GM18520 (cell line): ENCODE results near the gene PKP3.
"Not testable (repeated sequence)": the region's sequence is repeated elsewhere in the genome, so short reads cannot be mapped to it uniquely, and the experiment has no call there.

Source experiments
- ATAC-seq: cut with Tn5 transposase; IDR thresholded peaks from one replicate; pipeline ENCODE4 v1.9.1; 2021; ENCODE audit not compliant: unreplicated experiment

PKP3 gene

DNA sequence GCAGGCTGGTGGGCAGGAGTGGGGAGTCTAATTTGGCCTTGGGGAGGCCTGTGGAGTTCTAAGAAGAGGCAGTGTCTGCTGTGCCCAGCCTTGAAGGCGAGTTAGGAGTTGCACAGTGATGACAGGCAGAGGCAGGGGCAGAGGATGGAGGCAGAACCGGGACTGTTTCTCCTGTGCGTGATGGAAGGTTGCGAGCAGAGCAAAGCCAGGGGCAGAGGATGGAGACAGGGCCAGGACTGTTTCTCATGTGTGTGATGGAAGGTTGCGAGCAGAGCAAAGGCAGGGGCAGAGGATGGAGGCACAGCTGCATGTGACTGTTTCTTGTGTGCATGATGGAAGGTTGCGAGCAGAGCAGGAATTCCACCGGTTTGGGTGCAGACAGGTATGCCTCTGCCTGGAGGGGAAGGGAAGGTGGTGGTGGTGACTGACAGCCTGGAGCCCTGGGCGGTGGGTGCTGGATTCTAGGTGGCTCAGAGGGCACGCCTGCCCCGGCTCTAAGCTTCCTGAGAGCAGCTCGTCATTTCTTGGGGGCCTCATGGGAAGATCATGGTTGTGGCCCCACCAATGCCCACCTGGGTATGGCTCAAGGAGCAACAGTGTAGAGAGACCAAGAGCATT is 16.0 kb upstream of the PKP3 start:
- no peak for ATAC-seq

DNA sequence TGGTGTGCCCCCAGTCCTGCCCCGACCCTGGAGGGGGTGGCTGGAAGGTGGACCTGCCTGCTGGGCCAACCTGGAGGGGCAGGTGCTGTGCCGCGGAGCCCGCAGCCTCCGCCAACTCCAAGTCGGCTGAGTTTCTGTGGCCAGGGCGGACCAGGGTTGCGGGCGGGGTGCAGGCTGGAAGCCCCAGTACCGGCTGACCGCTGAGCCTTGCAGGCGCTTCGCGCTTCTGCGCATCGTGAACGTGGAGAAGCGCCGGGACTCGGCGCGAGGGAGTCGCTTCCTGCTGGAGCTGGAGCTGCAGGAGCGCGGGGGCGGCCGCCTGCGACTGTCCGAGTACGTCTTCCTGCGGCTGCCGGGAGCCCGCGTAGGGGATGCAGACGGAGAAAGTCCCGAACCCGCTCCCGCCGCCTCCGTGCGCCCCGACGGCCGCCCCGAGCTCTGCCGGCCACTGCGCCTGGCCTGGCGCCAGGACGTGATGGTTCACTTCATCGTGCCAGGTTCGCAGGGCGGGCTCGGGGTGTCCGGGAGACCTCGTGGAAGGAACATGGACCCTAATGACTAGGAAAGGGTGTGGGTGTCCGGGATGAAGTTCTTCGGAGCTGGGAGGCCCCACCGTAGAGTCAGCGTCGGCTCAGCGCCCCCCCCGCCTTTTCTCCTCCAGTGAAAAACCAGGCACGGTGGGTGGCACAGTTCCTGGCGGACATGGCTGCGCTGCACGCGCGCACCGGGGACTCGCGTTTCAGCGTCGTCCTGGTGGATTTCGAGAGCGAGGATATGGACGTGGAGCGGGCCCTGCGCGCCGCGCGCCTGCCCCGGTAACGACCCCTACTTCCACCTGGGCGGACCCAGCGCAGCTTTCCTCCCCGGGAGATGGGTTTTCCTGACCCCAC is 14.6 kb upstream of the PKP3 start:
- no peak for ATAC-seq

DNA sequence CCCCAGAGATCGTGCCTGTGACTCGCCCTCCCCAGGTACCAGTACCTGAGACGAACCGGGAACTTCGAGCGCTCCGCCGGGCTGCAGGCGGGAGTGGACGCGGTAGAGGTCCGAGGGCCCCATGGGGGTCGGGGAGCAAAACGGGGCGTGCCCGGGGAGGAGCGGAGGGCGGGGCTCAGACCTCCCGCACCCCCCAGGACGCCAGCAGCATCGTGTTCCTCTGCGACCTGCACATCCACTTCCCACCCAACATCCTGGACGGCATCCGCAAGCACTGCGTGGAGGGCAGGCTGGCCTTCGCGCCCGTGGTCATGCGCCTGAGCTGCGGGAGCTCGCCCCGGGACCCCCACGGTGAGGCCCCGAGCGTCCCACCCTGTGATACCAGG is 13.9 kb upstream of the PKP3 start:
- ATAC-seq, result no peak

DNA sequence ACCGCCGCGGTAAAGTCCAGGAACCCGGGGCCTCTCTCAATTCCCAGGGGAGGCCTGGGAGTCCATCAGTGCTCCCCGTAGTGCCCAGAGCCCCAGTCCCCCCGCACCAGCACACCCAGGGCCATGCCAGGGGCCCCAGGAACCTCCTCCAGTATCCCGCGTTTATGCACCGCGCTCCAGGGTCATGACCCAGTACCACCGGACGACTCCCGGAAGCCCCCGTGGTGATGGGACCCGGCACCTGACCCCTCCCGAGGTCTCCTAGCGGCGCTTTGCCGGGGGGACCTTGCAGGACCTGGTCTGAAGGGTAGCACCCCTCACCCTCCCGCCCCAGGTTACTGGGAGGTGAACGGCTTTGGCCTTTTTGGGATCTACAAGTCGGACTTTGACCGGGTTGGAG is 13.5 kb upstream of the PKP3 start:
- no peak for ATAC-seq

DNA sequence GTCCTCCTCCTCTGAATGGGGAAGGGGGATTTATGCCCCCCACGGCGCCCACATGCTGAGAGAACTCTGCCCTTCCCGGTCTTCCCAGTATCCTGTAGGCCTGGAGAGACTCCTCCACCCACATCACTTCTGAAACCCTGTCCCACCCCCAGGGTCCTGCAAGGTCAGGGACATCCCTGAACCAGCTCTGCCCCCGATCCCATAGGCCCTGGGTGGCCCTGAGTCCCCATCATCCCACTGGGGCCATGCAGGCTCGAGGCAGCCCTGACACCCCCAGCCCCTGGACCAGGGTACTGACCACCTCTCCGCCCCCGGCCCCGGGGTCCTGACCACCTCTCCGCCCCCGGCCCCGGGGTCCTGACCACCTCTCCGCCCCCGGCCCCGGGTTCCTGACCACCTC is 13.0 kb upstream of the PKP3 start:
- no peak for ATAC-seq

DNA sequence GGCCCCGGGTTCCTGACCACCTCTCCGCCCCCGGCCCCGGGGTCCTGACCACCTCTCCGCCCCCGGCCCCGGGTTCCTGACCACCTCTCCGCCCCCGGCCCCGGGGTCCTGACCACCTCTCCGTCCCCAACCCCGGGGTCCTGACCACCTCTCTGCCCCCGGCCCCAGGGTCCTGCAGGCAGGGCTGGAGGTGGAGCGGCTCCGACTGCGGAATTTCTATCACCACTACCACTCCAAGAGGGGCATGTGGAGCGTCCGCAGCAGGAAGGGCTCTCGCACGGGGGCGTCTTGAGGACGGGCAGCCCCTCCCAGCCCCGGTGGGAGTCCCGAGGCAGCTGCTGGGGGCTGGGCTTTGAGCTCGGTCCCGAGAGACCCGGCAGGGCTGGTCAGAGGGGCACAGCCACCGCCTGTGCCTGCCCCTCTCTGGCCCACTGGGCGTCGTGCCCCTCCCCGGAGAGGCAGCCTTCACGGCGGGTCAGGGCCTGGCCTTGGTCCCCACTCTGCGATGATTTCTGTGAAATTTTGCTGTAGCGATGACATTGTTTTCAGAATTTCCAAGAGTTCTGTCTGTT is 12.4 kb upstream of the PKP3 start:
- no peak for ATAC-seq

DNA sequence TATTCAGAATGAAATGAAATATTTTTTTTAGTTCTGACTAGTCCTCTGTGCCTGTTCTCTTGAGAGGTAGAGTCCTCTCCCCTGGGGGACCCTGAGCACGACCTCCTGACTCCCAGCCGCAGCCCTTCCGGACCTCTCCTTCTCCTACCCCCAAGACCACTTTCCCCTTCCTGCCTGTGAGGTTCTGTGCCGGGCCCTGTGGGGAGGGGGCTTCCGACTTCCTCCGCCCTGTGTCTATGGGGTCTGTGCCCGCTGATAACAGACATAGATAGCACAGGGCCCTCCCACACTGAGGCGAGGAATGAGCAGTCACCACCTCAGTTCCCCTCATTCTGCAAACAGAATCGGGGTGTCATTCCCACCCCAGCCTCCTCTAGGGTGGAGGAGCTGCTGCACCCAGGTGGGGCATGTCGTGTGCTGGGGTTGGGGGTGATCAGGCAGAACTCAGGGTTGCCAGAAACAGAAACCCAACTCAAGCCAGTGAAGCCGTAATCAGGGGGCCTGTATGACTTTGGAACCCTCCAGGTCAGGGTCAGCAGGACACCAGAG is 11.9 kb upstream of the PKP3 start:
- no peak for ATAC-seq

DNA sequence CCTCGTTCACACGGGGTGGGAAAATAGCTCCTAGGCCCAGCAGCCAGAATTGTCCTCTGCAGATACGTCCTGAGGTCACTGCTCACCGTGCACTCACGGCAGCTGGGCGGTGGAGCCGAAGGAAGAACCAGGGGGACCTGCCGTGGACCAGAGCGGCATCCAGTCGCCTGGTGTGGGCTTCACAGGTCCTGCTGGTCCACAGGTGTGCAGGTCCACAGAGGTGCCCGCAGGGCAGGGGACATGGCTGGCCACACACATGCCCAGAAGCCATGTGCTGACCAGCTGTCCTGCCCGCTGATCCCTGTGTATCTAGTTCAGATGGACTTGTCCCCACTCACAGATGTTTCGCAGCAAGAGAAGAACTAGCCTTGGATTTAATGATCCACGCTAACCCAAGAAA is 10.6 kb upstream of the PKP3 start:
- no peak for ATAC-seq

DNA sequence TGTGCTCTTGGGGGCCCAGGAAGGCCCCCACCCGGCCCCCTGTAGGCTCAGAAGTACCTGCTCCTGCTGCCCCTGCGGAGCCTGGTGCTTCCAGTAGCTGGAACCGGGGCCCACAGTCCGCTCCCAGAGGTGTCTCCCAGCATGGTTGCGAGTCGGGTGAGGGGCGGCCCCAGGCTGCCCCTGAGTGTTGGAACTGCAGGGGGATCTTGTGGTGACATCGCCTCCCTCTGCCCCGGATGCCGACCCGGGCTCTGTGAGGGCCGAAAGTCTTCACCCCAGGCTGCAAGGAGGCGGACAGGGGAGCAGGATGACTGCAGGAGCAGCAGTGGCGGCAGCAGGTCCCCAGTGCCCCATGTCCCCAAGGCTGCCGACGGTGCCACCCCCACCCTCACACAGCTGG is 9.5 kb upstream of the PKP3 start:
- no peak for ATAC-seq

DNA sequence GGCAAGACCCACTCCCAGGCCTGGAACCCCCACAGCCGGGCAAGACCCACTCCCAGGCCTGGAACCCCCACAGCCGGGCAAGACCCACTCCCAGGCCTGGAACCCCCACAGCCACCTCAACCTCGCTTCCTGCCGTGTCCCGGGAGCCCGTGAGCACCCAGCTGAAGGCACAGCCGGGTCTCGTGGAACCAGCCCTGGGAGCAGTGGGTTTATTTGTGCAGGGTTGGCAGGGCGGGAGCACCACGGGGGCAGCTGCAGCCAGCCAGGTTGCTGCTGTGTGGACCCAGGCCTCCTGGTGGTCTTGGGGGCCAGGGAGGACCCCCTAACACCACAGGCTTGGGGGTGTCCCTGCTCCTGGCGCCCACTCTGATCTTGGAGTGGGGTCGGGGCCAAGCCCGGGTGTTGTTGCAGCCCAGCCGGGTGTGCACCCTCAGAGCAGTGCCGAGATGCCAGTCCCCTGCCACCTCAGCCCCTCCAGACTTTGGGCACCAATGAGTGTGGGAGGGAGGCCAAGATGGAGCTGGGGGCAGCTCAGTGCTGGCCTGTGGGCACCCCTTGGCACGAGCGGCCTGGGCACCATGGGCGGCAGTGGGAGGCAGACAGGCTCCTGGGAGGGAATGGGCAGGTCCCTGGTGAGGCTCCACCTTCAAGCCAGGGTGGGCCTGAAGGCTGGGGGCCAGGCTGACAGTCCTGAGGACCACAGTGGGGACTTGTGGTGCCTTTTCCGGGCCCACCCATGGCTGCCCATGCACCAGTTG is 8.2 kb upstream of the PKP3 start:
- ATAC-seq, result no peak

DNA sequence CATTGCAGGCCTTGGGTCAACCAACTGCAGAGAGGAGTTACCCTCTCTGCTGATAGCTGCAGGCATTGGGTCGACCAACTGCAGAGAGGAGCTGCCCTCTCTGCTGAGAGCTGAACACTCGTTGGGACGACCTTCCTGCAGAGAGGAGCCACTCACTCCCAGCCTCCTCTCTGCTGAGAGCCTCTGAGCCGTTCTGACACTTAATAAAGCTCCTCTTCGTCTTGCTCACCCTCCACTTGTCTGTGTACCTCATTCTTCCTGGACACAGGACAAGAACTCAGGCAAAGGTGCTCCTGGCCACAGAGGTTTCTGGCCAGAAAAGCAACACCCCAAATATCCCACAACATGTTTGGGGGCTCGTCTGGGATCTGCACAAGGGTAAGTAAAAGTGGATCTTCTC is 7.5 kb upstream of the PKP3 start:
- ATAC-seq, result no peak

DNA sequence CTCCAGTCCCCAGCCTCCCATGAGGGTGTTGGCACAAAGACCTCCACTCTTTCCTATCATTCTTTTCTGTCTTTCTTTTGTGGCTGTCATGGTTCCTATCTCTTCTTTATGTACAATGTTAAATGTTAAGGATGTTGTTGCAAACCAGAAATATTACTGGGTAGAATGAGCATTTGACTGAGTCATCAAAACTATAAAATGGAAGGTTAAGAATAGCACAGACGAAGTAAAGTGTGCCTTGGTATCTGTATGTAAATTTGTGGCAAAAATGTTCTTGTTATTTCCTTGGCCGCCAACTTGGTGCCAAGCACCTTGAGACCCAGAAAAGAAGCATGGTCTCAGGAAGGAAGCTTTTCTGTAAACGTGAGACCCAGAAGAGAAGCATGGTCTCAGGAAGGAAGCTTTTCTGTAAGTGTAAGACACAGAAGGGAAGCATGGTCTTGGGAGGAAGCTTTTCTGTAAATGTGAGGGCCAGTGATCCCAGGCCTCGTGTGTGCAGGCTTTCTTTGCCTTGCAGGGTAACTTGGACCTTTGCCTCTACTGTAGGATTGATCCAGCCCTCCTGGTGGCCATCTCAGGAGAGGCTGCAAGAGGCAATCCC is 6.7 kb upstream of the PKP3 start:
- no peak for ATAC-seq

DNA sequence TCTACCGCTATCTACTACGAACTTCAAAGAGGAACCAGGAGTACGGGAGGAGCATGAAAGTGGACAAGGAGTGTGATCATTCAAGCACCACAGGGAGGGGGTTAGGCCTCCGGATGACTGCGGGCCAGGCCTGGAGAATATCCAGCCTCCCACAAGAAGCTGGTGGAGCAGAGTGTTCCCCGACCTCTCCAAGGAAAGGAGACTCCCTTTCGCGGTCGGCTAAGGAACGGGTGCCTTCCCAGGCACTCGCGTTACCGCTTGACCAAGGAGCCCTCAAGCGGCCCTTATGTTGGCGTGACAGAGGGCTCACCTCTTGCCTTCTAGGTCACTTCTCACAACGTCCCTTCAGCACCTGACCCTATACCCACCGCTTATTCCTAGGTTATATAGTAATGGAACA is 4.6 kb upstream of the PKP3 start:
- not testable (repeated sequence) for ATAC-seq

DNA sequence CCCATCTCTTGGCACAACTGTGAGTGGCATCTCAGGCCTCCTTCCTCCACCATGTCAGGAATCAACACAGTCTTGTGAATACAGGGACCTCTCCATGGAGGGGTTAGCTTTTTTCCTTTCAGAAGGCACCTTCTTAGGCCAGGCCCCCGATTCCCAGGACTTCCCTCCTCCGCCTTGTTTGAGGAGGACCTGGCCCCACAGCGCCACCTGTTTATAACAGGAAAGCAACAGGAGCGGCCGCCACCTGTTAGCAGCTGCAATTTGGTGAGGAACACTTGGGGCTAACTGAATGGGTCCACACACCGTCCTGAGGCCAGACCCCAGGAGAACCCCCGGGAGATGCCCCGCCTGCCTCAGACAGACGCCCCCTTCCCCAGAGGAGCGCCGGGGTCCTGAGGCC is 3.8 kb upstream of the PKP3 start:
- no peak for ATAC-seq

DNA sequence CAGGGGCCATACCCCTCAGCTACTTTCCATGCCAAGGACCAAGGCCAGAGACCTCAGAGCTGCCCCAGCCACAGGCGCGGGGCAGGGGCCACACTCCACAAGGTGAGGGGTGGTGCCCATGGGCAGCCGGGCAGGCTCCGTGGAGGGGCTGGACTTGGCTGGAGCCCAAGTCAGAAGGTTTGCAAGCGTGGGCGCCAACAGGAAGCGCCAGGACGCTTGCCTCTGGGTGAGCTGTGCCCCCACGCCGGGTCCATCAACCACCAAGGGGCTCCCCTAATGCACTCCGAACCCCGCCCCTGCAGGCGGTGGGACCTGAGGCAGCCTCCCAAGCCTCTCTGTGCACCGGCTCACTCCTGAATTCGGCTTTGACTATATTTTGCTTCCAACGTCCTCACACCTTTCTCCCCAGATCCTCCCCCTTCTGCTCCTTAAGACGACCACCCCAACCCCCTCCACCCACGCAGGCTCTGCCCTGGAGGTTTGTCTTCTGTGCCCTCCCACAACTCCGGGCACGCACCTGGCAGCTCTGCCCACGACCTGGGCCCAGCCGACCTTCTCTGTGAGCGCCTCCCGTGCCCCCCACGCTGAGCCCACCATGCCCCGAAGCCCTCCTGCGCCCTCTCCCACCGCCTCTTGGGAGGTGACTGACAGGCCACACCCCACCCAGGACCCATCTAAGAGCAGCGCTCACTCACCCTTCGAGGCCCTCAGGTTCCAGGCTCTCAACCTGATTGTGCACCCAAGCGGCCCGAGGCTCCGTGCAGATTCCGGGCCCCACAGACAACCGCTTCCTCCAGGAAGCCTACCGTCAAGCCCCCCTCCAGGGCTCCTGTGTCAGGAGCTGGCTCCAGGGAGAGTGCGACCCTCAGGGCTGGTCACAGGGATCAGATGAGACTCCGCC is 2.6 kb upstream of the PKP3 start:
- ATAC-seq, result no peak

DNA sequence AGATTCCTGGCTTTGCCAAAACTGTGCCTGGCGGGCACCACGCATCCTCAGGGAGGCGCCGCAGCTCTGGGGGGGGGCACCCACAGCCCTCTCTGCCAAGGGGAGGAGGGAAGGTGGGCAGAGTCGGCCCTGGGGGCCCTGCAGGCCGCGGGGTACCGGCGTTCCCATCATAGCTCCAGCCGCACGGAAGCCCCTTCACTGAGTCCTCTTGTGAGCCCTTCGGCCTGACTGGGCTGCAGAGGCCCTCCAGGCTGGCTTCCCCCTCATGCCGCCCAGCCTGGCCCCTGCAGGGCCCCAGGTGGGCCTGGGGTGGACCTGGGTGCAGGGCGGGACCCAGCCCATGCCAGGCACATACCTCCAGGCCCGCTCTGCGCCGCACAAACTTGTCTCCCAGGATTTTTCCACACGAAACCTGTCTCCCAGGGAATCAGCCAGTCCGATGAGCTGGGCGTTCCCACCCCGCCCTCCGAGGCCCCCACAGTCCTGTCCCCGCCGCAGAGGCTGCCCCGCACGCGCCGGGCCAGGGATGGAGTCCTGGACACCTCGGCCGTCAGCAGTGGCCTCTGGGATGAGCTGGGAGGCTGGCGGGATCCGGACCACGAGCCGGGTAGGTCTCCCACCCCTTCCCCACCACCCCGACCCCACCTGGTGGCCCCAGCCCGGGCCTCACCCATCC is 1.8 kb upstream of the PKP3 start:
- no peak for ATAC-seq

DNA sequence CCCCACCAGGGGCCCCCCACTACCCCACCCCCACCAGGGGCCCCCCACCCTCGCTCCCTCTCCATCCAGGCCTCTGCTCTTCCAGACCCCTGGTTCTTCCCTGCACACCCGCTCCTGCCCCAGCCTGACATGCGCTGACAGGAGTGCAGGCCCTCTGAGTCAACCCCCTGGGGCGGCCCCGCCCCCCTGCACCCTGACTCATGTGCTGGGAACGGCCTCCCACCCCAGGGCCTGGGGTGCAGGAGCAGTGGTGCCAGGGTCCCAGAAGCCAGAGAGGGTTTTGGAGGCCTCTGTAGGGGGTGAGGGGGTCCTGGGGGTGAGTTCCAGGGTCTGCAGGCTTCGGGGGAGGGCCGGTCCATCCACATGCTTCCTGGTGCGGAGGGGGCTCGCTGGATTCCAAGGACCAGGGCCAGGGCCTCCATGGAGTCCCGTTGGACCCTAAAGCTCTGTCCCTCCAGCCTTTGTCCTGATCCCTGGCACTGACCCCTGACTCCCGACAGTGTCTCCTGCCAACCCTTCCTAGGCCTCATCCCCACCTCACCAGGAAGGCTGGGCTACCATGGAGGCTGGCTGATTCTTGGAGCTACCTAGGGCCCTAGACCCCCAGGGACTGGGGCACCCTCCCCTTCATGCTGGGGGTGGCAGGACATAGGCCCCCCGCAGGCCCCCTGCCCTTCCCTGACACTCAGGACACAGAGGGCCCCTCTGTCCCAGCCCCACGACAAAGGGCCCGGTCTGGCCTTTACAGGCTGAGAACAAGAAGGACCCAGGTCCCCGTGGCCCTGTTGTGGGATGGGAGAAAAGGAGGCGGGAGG is 583 bp upstream of the PKP3 start:
- no peak for ATAC-seq

DNA sequence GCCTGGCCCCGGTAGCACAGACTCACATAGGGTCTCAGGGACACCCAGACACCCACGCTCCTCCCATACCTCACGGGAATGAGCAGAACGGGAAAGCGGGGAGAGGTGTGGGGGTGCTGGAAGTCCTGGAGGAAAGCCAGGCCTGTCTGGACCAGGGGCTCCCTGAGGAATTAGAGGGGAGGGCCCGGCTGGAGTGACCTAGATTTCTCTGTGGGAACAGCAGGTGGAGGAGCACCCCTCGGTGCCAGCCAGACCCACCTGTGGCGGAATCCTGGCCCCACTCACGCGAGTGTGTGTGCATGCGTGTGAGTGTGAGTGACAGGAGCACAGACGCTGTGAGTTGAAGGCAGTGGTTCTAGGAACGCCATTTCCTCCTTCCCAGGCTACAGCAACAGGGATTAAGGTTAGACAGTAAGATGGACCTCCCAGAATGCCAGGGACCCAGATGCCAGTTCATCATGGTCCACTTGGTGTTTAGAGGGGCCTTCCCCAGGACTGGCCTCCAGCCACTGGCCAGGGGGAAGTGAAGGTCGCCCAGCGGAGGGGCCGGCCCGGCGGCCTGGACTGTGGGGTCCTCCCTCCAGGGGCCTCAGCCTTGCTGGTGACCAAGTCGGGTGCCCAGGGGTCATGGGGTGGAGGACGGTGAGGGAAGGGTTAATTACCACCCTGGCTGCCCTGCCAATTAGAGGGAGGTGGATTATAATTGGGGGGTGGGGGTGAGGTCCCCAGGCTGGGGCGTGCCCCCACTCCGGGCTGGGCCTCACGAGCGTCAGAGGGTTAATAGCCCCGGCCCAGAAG is 1.0 kb downstream of the PKP3 start:
- no peak for ATAC-seq
